HL-60 (cell line): ENCODE data around the gene FSCN2.

ENCODE experiments used
- DNase-seq, 2 experiments: peaks; one replicate each; pipeline ENCODE4 v3.0.0-alpha.2; 2010 to 2020; ENCODE audit warnings: low read depth in 1 of 2, low spot score in 1 of 2
- H3K27ac ChIP-seq: fragments of 250-450 bp; sonication (Bioruptor Pico); replicated peaks from 2 replicates; pipeline ENCODE4 v1.5.1; 2020; ENCODE audit warnings: mild to moderate bottlenecking, moderate library complexity
- H3K27me3 ChIP-seq: fragments of 250-450 bp; sonication (Bioruptor Pico); 2 replicates; pipeline ENCODE4 v1.5.1; 2021; ENCODE audit warnings: mild to moderate bottlenecking, moderate library complexity; ENCODE audit not compliant: insufficient read depth, poor library complexity, severe bottlenecking
- H3K4me3 ChIP-seq: replicated peaks from 2 replicates; pipeline ENCODE4 v1.5.1; 2011; ENCODE audit warnings: mild to moderate bottlenecking, control low read depth, low read length; ENCODE audit not compliant: insufficient read depth
- CTCF ChIP-seq: IDR thresholded peaks from one replicate; pipeline ENCODE4 v1.5.1; 2011; ENCODE audit warnings: low read length, control low read depth, inconsistent platforms; ENCODE audit not compliant: insufficient read depth
- GABPA ChIP-seq: IDR thresholded peaks from 2 replicates; pipeline ENCODE4 v1.6.1; 2012; ENCODE audit warnings: low read depth
- POLR2AphosphoS5 ChIP-seq: IDR thresholded peaks from 2 replicates; pipeline ENCODE4 v1.6.1; 2012; ENCODE audit warnings: low read depth
- REST ChIP-seq: IDR thresholded peaks from 2 replicates; pipeline ENCODE4 v1.6.1; 2012; ENCODE audit warnings: low read depth; ENCODE audit not compliant: insufficient replicate concordance
- SPI1 ChIP-seq: IDR thresholded peaks from 2 replicates; pipeline ENCODE4 v1.6.1; 2012; ENCODE audit warnings: low read depth, mild to moderate bottlenecking, borderline replicate concordance

FSCN2 gene

GRCh38 chr17:81532490-81533287 lies 4.5 kb downstream of the FSCN2 start:
- H3K4me3 ChIP-seq = no peak overlapping the region
- TF ChIP-seq REST (no peak), GABPA (no peak), POLR2AphosphoS5 (no peak), SPI1 (no peak), CTCF (no peak)
- peaks cover 14% of the 10 kb centered on the region for H3K27me3 ChIP-seq
- H3K27ac ChIP-seq = no peak overlapping the region
- DNase-seq = no peak

- no peak for DNase-seq
- TF ChIP-seq CTCF (no peak), SPI1 (no peak), GABPA (no peak), REST (no peak), POLR2AphosphoS5 (no peak)
- peaks cover 14% of the 10 kb centered on the region for H3K27me3 ChIP-seq
- H3K27ac ChIP-seq = no peak overlapping the region
- H3K4me3 ChIP-seq = no peak overlapping the region
Observed at GRCh38 chr17:81533339-81534141, 5.4 kb downstream of the FSCN2 start.

GRCh38 chr17:81534157-81535006 lies 6.2 kb downstream of the FSCN2 start:
- TF ChIP-seq SPI1 = no peak
- TF ChIP-seq REST = no peak
- TF ChIP-seq GABPA = no peak
- TF ChIP-seq POLR2AphosphoS5 = no peak
- no peak for TF ChIP-seq CTCF
- no peak for DNase-seq
- Histone ChIP-seq H3K27ac (no peak overlapping the region), H3K27me3 (peaks cover 14% of the 10 kb centered on the region), H3K4me3 (no peak overlapping the region)
